Osteoblast (primary cell): ENCODE results near the gene B4GAT1. TPM values are rescaled to one million over a fixed set of nuclear protein-coding genes. Genes with fewer than 3 reads are reported as not detected.

Experiments
- DNase-seq: peaks from one replicate; pipeline ENCODE4 v3.0.0; 2011; ENCODE audit warnings: low spot score, mixed read lengths; ENCODE audit not compliant: insufficient read length; ENCODE audit errors: missing footprints
- H2AFZ ChIP-seq: 2 replicates; pipeline ENCODE4 v1.6.0; 2011; ENCODE audit warnings: mild to moderate bottlenecking, low read length
- H3K27ac ChIP-seq: 2 replicates; pipeline ENCODE4 v1.5.1; 2011; ENCODE audit warnings: mild to moderate bottlenecking, low read depth, low read length, moderate library complexity
- H3K27me3 ChIP-seq: 2 replicates; pipeline ENCODE4 v1.6.0; 2012; ENCODE audit warnings: mild to moderate bottlenecking, control low read depth, inconsistent platforms, low read length, moderate library complexity; ENCODE audit not compliant: insufficient read depth
- H3K36me3 ChIP-seq: 2 replicates; pipeline ENCODE4 v1.5.1; 2011; ENCODE audit warnings: mild to moderate bottlenecking, low read length, control low read depth, moderate library complexity; ENCODE audit not compliant: insufficient read depth
- H3K4me1 ChIP-seq: 2 replicates; pipeline ENCODE4 v1.5.1; 2011; ENCODE audit warnings: mild to moderate bottlenecking, low read length, control low read depth, moderate library complexity; ENCODE audit not compliant: insufficient read depth
- H3K4me2 ChIP-seq: 2 replicates; pipeline ENCODE4 v1.6.0; 2011; ENCODE audit warnings: mild to moderate bottlenecking, low read length; ENCODE audit not compliant: insufficient read depth
- H3K4me3 ChIP-seq: fragments of 200-600 bp; sonication (generic); 3 replicates; pipeline ENCODE4 v1.5.1; 2012; ENCODE audit warnings: mild to moderate bottlenecking, low read length, inconsistent platforms; ENCODE audit not compliant: insufficient read depth
- H3K79me2 ChIP-seq: 2 replicates; pipeline ENCODE4 v1.6.0; 2012; ENCODE audit warnings: mild to moderate bottlenecking, low read length, control low read depth, inconsistent platforms; ENCODE audit not compliant: insufficient read depth
- H3K9me3 ChIP-seq: 2 replicates; pipeline ENCODE4 v1.5.1; 2011; ENCODE audit warnings: low read depth, low read length, control low read depth
- H4K20me1 ChIP-seq: 2 replicates; pipeline ENCODE4 v1.6.0; 2012; ENCODE audit warnings: mild to moderate bottlenecking, low read length, control low read depth; ENCODE audit not compliant: insufficient read depth
- CTCF ChIP-seq: IDR thresholded peaks from 2 replicates; pipeline ENCODE4 v1.5.1; 2011; ENCODE audit warnings: mild to moderate bottlenecking, low read depth, low read length, moderate library complexity; ENCODE audit errors: extremely low read depth
- small RNA-seq: library from RNA; depleted of rRNA; stranded (forward); fragments of <200 nt; gene quantifications from one replicate; pipeline ENCODE3, GENCODE V24; 2012
- total RNA-seq: library from RNA; depleted of rRNA; stranded (reverse); fragments of >200 nt; gene quantifications from 2 replicates; pipeline ENCODE4 v1.2.3, GENCODE V29; 2012

Gene B4GAT1
- total RNA-seq, 1 donor = 20.6 TPM

GRCh38 chr11:66302656-66303055, 44.8 kb downstream of the B4GAT1 start:
- Histone ChIP-seq H3K27me3 (peaks cover 7% of the 10 kb centered on the region), H3K4me3 (no peak overlapping the region), H3K9me3 (no peaks in the 10 kb centered on the region), H3K27ac (no peak overlapping the region), H3K36me3 (no peaks in the 10 kb centered on the region), H2AFZ (no peak overlapping the region), H3K79me2 (no peaks in the 10 kb centered on the region), H3K4me2 (no peak overlapping the region), H4K20me1 (no peaks in the 10 kb centered on the region), H3K4me1 (no peaks in the 10 kb centered on the region)
- no peak for TF ChIP-seq CTCF
- peak; percentile 11 for DNase-seq

- Histone ChIP-seq H3K36me3 (no peaks in the 10 kb centered on the region), H4K20me1 (no peaks in the 10 kb centered on the region), H3K79me2 (no peaks in the 10 kb centered on the region), H3K4me3 (no peak overlapping the region), H3K27ac (no peak overlapping the region), H3K9me3 (no peaks in the 10 kb centered on the region), H2AFZ (no peak overlapping the region), H3K27me3 (peaks cover 7% of the 10 kb centered on the region), H3K4me2 (no peak overlapping the region), H3K4me1 (no peaks in the 10 kb centered on the region)
- TF ChIP-seq CTCF = no peak
- peak; percentile 68 for DNase-seq
These were observed 48.2 kb downstream of the B4GAT1 start for GRCh38 chr11:66299186-66299585.

GRCh38 chr11:66297610-66298009, 49.8 kb downstream of the B4GAT1 start:
- H3K79me2 ChIP-seq = no peaks in the 10 kb centered on the region

More at GRCh38 chr11:66297610-66298009, 49.8 kb downstream of the B4GAT1 start:
- Histone ChIP-seq H3K4me3 (no peak overlapping the region), H3K9me3 (no peaks in the 10 kb centered on the region), H3K27me3 (peaks cover 18% of the 10 kb centered on the region), H3K4me1 (no peaks in the 10 kb centered on the region), H3K4me2 (no peak overlapping the region), H3K27ac (no peak overlapping the region), H3K36me3 (no peaks in the 10 kb centered on the region), H2AFZ (no peak overlapping the region), H4K20me1 (no peaks in the 10 kb centered on the region)
- TF ChIP-seq CTCF = no peak
- peak; percentile 71 for DNase-seq

Small RNAs within 50 kb of the gene (small RNA-seq; reads per million reads assigned to genes)
- gene RF00017 (not detected), gene RNU1-84P (0.60 reads per million)

Other genes with a start within 250 kb of the B4GAT1 start
- gene KLC2, start 89.9 kb downstream of the B4GAT1 start, total RNA-seq = 21.7 and 33.9 TPM in 2 replicates
- gene RAB1B, start 79.0 kb downstream of the B4GAT1 start, total RNA-seq = 75.3 and 75.4 TPM in 2 replicates
- gene CNIH2, start 69.5 kb downstream of the B4GAT1 start, total RNA-seq = under 0.01 TPM in 1 of 2 replicates, not detected in the other
- 165 and 182 TPM in 2 replicates for gene YIF1A, start 58.5 kb downstream of the B4GAT1 start, total RNA-seq
- gene TMEM151A, start 55.7 kb downstream of the B4GAT1 start, total RNA-seq = 0.29 and 0.36 TPM in 2 replicates
- 103 and 107 TPM in 2 replicates for gene CD248, start 30.6 kb downstream of the B4GAT1 start, total RNA-seq
- gene RIN1, start 11.2 kb downstream of the B4GAT1 start, total RNA-seq = 27.1 and 31.8 TPM in 2 replicates
- 43.0 and 43.1 TPM in 2 replicates for gene BRMS1, start 2.5 kb downstream of the B4GAT1 start, total RNA-seq
- gene SLC29A2, start 24.1 kb upstream of the B4GAT1 start, total RNA-seq = under 0.01 and 0.29 TPM in 2 replicates
- 0.36 TPM in 1 of 2 replicates, not detected in the other for gene NPAS4, start 73.4 kb upstream of the B4GAT1 start, total RNA-seq
- gene MRPL11, start 91.2 kb upstream of the B4GAT1 start, total RNA-seq = 31.5 and 33.3 TPM in 2 replicates
- gene PELI3, start 119.3 kb upstream of the B4GAT1 start, total RNA-seq = 18.9 and 19.2 TPM in 2 replicates
- gene DPP3, start 132.8 kb upstream of the B4GAT1 start, total RNA-seq = 35.8 and 36.5 TPM in 2 replicates
- gene BBS1, start 163.0 kb upstream of the B4GAT1 start, total RNA-seq = 39.2 and 43.8 TPM in 2 replicates
- gene ZDHHC24, start 198.4 kb upstream of the B4GAT1 start, total RNA-seq = 9.4 and 10.5 TPM in 2 replicates
- gene ACTN3, start 199.3 kb upstream of the B4GAT1 start, total RNA-seq = under 0.01 TPM in 1 of 2 replicates, not detected in the other
- 41.3 and 45.6 TPM in 2 replicates for gene CTSF, start 221.0 kb upstream of the B4GAT1 start, total RNA-seq
- gene CCDC87, start 245.4 kb upstream of the B4GAT1 start, total RNA-seq = 0.88 and 1.1 TPM in 2 replicates
- gene CCS, start 245.6 kb upstream of the B4GAT1 start, total RNA-seq = 35.8 and 43.3 TPM in 2 replicates